Stimulated activated CD4-positive, alpha-beta T cell treated with anti-CD3 and anti-CD28 coated beads, Interleukin-4, amount 100 ng/mL, for 24 hours (primary cell): Measurements from ENCODE around the gene PBX4.
"Not testable (repeated sequence)": the region's sequence is repeated elsewhere in the genome, so short reads cannot be mapped to it uniquely, and the experiment has no call there.

Source experiments
- DNase-seq: peaks from one replicate; pipeline ENCODE4 v3.0.0-alpha.2; 2020

The PBX4 gene, protein sequence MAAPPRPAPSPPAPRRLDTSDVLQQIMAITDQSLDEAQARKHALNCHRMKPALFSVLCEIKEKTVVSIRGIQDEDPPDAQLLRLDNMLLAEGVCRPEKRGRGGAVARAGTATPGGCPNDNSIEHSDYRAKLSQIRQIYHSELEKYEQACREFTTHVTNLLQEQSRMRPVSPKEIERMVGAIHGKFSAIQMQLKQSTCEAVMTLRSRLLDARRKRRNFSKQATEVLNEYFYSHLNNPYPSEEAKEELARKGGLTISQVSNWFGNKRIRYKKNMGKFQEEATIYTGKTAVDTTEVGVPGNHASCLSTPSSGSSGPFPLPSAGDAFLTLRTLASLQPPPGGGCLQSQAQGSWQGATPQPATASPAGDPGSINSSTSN

DNA sequence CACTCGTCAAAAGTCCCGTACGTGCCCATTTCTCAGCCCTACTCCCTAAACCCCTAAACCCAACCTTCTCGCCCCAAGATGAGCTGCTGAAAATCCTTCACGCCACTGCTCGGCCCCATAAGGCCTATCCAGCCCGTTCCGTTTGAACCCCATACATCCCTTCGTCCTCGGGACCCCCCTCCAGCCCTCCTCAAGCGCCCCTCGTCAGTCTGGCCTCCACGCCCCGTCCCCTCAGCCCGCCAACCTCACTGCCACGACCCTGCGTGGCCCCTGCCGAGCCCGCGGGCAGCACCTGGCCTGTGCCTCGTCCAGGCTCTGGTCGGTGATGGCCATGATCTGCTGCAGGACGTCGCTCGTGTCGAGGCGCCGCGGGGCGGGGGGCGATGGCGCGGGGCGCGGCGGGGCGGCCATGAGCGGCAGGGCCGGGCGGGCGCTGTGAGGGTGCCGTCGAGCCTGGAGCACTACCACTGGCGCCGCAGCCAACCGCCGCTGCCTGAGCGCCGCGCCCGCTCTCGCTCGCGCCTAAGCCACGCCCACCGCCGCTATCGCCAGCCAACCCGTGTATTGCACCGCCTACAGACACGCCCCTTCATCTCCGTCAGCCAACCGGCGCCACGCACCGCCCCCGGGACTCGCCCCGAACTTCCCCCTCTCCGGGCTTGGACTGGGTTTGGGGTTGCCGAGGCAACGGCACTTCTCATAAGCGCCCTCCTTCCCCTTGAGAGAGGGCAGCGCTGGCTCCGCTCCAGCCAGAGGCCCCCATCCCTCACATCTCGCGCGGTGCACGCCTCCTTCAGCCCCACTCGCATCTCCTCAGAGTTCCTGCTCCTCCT, at the start of gene PBX4:
PBX4 (minus strand) TSS at position 469 of the 833 bp plus-strand sequence; CDS start at position 411, 58 bp downstream.
- peak; percentile 99 for DNase-seq

DNA sequence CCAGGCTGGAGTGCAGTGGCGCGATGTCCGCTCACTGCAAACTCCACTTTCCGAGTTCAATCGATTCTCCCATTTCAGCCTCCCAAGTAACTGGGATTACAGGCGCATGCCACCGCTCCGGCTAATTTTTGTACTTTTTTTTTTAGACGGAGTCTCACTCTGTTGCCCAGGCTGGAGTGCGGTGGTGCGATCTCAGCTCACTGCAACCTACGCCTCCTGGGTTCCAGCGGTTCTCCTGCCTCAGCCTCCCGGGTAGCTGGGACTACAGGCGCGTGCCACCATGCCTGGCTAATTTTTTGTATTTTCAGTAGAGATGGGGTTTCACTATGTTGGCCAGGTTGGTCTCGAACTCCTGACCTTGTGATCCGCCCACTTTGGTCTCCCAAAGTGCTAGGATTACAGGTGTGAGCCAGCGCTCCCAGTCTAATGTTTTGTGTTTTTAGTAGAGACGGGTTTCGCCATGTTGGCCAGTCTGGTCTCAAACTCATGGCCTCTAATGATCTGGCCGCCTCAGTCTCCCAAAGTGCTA, 47.0 kb upstream of the PBX4 start:
- not testable (repeated sequence) for DNase-seq

DNA sequence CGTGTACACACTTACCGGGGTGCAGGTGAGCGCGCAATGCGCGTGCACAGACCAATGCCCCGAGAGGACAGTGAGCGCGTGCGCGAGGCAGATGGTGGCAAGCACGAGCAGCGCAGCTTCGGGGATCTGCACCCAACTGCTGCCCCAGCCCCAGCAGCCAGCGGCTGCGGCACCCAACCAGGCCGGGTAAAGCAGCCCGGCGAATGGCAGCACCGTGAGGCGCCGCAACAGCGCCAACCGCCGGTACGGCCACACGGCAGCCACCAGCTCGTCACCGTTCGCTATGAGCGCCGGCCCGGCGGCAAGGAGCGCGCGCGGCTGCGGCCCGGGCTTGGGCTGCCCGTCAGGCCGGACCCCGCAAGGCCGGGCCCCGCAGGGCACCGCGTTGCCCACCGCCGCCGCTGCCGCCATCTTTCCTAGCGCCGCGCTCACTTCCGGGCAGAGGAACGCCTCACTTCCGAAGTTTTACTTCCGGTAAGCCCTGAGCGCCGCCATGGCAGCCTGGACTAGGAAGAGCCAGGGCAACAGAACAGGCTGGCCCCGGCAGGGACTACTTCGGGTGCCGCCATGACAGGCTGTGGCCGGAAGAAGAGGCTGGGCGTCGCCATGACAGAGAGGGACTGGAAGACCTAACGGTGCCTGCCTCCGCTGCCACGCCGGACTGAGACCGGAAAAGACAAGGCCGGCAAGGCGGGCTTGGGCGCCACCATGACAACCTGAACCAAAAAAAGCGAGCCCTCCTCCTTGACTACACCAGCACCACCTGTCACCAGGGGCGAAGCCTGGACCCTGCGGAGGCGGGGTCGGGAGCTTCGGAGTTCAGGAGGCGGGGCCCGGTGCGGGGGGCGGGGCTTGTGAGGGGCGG, 45.0 kb upstream of the PBX4 start, which contains the start of gene ATP13A1:
ATP13A1 (minus strand) TSS at position 421 of the 865 bp plus-strand sequence; CDS start at position 411, 10 bp downstream.
- peak; percentile 95 for DNase-seq

- no peak for DNase-seq
Measured at GRCh38 chr19:19662871-19663255, 44.4 kb upstream of the PBX4 start.

DNA sequence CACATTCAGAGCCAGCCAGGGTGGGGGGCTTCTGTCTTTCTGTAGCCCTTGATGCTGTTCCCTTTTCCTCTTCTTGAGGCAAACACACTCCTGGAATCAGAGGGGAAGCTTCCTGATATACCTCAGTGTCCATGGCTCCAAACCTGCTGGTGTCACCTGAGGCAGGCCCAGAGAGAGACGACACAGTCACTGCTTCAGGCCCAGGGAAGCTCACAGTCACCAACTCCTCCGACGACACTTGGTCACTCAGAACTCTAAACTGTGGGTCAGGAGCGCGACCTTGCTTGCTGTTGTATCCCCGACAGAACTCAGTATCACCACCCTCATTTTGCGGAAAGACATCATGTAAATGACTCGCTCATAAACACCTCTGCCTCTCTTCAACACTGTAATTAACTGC, 43.9 kb upstream of the PBX4 start:
- no peak for DNase-seq

DNA sequence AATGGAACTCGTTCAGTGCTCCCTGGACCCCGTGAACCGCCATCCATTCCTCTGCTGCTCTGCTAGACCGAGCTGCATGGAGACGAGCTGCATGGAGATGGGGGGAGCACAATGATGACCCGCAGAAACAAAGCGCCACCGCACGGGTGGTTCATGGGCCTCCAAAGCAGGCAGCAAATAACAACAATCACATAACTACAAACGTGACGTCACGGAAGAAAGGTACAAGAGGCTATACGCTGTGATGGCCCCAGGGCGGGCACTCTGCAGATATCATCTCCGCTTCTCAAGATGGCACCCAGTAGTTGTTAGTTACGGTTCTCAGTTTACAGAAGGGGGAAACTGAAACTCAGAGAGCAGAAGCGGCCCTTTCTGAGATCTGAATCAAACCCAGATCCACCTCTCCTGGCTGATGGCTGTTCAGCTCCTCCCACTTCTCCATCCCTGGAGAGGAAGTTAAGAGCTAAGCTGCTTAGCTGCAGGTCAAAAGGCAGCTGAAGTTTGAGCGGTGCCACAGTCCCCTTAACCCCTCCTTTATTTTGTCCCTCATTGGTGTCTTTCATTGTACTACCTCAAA, 43.3 kb upstream of the PBX4 start:
- peak; percentile 54 for DNase-seq

DNA sequence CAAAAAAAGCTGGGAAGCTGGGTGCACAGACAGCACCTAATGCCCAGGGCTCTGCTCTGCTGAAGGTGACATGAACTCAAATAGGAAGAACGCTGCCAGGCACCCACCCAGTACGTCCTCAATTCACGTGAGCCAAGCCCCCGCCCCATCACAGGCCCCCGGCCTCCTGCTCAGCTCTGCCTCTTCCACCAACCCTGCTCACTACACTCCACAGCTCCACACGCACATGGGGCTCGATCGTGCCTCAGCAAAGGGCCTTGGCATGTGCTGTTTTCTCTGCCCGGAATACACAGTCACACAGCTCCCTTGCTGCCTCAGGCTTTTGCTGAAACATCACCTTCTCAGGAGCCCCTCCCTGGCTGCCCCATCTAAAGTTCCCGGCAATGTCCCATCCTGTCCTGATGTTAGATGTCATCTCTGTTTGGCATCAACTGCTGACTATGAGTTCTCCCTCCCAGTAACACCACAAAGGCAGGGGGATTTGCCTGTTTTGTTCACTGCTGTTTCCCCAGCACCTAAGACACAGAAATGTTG, 42.7 kb upstream of the PBX4 start:
- DNase-seq, result no peak

GRCh38 chr19:19659646-19660245, 41.3 kb upstream of the PBX4 start:
- no peak for DNase-seq

DNA sequence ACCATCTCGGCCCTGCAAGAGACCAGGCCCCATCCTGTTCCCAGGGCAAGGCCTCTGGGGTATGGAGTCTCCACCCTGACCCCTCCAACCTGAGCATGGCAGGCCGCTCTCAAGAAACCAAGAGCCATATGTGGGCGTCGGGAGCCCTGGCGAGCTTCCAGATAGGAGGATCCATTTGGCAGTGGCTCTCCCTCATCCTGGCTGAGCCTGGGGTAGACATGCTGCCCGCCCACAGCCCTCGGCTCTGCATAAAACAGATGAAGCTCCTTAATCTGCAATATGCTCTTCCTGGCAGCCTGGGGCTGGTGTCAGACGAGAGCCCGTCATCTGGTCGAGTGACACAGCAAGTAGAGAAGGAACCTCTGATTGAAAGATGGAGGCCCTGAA, 38.9 kb upstream of the PBX4 start:
- no peak for DNase-seq

GRCh38 chr19:19656451-19657396, 38.2 kb upstream of the PBX4 start:
- DNase-seq, result no peak

- no peak for DNase-seq
Measured at GRCh38 chr19:19655641-19656343, 37.3 kb upstream of the PBX4 start.

- no peak for DNase-seq
Measured at GRCh38 chr19:19655051-19655594, 36.6 kb upstream of the PBX4 start.

- DNase-seq, result no peak
Measured at GRCh38 chr19:19654441-19654840, 36.0 kb upstream of the PBX4 start.

GRCh38 chr19:19653597-19654147, 35.2 kb upstream of the PBX4 start:
- no peak for DNase-seq

- DNase-seq, result no peak
Measured at GRCh38 chr19:19652482-19653295, 34.2 kb upstream of the PBX4 start.

DNA sequence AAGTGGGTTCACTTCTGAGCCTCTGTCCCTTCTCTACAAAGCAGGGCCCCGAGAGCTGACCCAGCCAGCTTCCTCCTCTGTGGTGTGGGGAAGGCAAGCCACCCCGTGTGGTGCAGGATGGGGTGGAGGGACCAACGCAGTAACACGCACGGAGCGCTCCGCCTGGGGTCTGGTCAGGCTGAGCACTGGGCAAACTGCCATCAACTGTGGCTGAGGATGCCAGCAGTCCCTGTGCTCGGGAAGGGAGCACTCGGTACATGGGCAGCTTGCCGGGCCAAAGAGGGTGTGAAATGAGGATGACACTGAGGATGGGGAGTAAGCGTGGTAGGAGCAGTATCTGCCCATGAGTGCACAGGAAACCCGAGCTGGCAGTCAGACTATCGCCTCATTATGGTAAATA, 32.6 kb upstream of the PBX4 start:
- DNase-seq, result no peak

DNA sequence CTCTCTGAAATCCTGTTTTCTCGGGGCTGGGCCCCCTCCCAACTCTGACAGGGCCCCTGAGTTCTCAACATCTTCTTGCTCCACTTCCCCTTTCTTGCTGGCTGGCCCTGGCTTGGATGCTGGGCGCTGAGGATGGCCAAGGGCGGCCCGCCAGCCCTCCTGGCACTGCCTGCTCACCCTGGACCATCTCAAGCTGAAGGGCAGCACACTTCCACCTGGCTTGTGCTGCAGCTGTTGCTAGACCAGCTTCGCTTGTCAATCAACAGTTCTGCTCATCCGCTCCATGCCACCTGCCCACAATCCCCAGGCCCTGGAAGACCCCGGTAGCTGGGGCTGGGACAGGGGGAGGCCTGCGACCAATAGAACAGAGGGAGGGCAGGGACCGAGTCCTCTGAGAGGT, 31.8 kb upstream of the PBX4 start:
- no peak for DNase-seq

DNA sequence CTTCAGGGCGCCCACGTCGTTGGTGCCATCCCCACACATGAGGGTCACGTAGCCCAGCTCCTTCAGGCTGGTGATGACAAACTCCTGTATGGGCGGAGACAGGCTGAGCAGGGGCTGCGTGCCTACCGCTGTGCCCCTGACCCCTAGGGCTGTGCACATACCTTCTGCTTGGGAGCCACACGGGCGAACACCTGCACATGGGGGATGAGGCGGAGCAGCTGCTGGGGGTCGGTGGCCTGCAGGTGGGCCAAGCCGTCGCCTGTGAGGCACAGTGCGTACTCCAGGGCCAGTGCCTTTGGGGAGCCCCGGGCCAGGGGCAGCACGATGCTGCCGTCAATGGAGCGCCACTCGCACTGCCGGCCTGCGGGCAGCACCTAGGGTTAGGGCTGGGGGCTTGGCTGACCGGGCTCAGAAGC, 31.1 kb upstream of the PBX4 start:
- DNase-seq, result no peak
